ENCODE results near the gene CACNA1C.

Gene CACNA1C

DNA sequence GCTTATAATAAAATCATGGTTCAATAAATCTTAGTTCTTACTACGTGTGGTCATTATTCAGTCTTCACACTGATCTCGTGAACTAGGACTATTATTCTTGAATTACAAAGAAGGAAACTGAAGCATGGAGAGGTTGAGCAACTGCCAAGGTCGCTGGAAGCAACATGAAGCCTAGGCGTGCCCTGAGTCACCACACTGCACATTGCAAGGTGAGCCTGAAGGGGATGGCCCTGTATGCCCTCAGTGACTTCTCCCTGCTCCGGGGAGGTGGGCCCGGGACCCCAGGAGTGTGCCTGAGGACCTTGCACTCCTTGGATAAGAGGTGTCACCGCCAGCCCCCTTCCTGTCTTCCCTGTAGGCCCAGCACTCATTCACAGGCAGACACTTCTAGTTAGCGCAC, 161.6 kb downstream of the CACNA1C start:
- Histone ChIP-seq H3K4me3 (ENCODE audit: low read length) (no peak overlapping the region), H3K27me3 (ENCODE audit: control insufficient read depth, insufficient read depth, low read length) (no peaks in the 10 kb centered on the region), H3K4me1 (ENCODE audit: control insufficient read depth, insufficient read depth, low read length) (peaks cover 33% of the 10 kb centered on the region), H3K36me3 (ENCODE audit: control insufficient read depth, insufficient read depth, low read length) (no peaks in the 10 kb centered on the region), H3K9ac (ENCODE audit: low read length) (no peak overlapping the region), H3K27ac (ENCODE audit: low read depth, low read length) (peak overlapping the region; percentile 21)

GRCh38 chr12:2215709-2216560, 163.1 kb downstream of the CACNA1C start:
- no peak overlapping the region for H3K27ac ChIP-seq (ENCODE audit: low read depth, low read length)
- no peak overlapping the region for H3K9ac ChIP-seq (ENCODE audit: low read length)
- H3K4me3 ChIP-seq (ENCODE audit: low read length) = no peak overlapping the region
- no peaks in the 10 kb centered on the region for H3K36me3 ChIP-seq (ENCODE audit: control insufficient read depth, insufficient read depth, low read length)
- H3K4me1 ChIP-seq (ENCODE audit: control insufficient read depth, insufficient read depth, low read length) = peaks cover 32% of the 10 kb centered on the region
- H3K27me3 ChIP-seq (ENCODE audit: control insufficient read depth, insufficient read depth, low read length) = no peaks in the 10 kb centered on the region

GRCh38 chr12:2218706-2219105, 165.9 kb downstream of the CACNA1C start:
- H3K4me1 ChIP-seq (ENCODE audit: control insufficient read depth, insufficient read depth, low read length) = peaks cover 20% of the 10 kb centered on the region
- H3K27ac ChIP-seq (ENCODE audit: low read depth, low read length) = no peak overlapping the region
- no peak overlapping the region for H3K4me3 ChIP-seq (ENCODE audit: low read length)
- H3K9ac ChIP-seq (ENCODE audit: low read length) = no peak overlapping the region
- H3K36me3 ChIP-seq (ENCODE audit: control insufficient read depth, insufficient read depth, low read length) = no peaks in the 10 kb centered on the region
- H3K27me3 ChIP-seq (ENCODE audit: control insufficient read depth, insufficient read depth, low read length) = no peaks in the 10 kb centered on the region

DNA sequence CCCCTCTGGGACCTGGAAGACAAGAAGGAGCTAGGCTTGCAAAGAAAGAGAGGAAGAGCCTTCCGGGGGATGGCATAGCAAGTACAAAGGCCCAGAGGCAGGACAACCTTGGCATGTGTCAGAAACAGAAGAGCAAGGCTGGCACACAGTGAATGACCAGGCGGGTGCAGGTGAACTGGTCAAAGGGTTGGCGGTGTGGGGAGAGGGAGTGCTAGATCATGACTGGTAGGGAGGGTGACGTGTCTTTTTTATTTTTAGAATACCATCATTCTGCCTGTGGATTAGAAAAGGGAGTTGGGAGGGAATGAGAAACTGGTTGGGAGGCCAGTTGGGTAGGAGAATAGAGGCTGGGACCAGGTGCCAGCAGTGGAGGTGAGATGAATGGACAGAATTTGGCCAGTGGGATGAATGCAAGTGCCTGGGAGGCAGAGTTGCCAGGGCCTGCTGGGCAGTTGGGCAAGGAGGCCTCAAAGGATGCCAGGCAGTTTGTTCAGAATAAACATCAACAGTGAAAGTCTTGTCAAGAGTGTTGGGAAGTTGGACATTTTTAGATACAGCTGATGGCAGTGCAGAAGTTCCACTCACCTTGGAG, 168.3 kb downstream of the CACNA1C start:
- no peak overlapping the region for H3K9ac ChIP-seq (ENCODE audit: low read length)

DNA sequence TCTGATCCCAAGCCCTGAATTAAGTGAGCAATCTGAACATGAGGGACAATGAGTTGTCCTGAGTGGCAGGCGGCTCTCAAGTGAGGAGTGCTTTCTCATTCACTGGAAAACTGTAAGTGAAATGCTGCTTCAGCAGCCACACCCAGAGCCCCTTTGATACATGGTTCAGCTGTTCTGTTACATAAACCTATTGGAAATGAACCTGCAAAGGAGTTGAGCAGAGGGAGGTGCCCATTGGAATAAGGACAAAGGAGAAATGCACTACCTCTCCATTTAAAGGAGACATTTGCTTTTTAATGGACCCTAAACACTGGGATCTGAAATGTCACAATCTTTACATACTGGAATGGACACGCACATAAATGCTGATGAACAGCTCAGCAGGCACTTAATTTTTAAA, 169.9 kb downstream of the CACNA1C start:
- H3K36me3 ChIP-seq (ENCODE audit: control insufficient read depth, insufficient read depth, low read length) = no peaks in the 10 kb centered on the region
- no peak overlapping the region for H3K27ac ChIP-seq (ENCODE audit: low read depth, low read length)
- peaks cover 7% of the 10 kb centered on the region for H3K4me1 ChIP-seq (ENCODE audit: control insufficient read depth, insufficient read depth, low read length)
- H3K9ac ChIP-seq (ENCODE audit: low read length) = no peak overlapping the region
- H3K4me3 ChIP-seq (ENCODE audit: low read length) = no peak overlapping the region
- no peaks in the 10 kb centered on the region for H3K27me3 ChIP-seq (ENCODE audit: control insufficient read depth, insufficient read depth, low read length)

More for the DNA sequence above, 168.3 kb downstream of the CACNA1C start:
- no peak overlapping the region for H3K4me3 ChIP-seq (ENCODE audit: low read length)
- no peak overlapping the region for H3K27ac ChIP-seq (ENCODE audit: low read depth, low read length)
- H3K36me3 ChIP-seq (ENCODE audit: control insufficient read depth, insufficient read depth, low read length) = no peaks in the 10 kb centered on the region
- H3K4me1 ChIP-seq (ENCODE audit: control insufficient read depth, insufficient read depth, low read length) = peaks cover 8% of the 10 kb centered on the region
- H3K27me3 ChIP-seq (ENCODE audit: control insufficient read depth, insufficient read depth, low read length) = no peaks in the 10 kb centered on the region

DNA sequence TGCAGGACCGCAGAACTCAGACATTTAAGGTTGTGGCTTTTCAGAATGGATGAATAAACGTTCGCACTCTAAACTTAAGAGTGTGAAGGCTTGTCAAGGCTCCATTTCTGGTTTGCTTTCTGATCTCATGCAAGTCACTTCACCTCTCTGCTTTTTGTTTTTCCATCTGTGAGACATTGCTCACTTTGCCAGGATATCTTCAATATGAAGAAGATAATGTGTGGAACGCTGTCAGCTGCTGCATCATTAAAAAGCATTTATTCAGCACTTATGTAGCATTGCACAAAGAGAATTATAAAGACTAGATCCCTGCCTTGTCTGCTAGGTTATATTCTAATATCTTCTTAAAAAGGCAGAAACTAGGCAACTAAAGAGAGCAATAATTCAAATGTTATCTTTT, 172.2 kb downstream of the CACNA1C start:
- no peaks in the 10 kb centered on the region for H3K36me3 ChIP-seq (ENCODE audit: control insufficient read depth, insufficient read depth, low read length)

GRCh38 chr12:2225696-2226095, 172.9 kb downstream of the CACNA1C start:
- Histone ChIP-seq H3K27ac (ENCODE audit: low read depth, low read length) (no peak overlapping the region), H3K9ac (ENCODE audit: low read length) (no peak overlapping the region), H3K4me1 (ENCODE audit: control insufficient read depth, insufficient read depth, low read length) (peaks cover 4% of the 10 kb centered on the region), H3K36me3 (ENCODE audit: control insufficient read depth, insufficient read depth, low read length) (no peaks in the 10 kb centered on the region), H3K27me3 (ENCODE audit: control insufficient read depth, insufficient read depth, low read length) (no peaks in the 10 kb centered on the region), H3K4me3 (ENCODE audit: low read length) (no peak overlapping the region)

More for the DNA sequence above, 172.2 kb downstream of the CACNA1C start:
- Histone ChIP-seq H3K4me1 (ENCODE audit: control insufficient read depth, insufficient read depth, low read length) (peaks cover 7% of the 10 kb centered on the region), H3K9ac (ENCODE audit: low read length) (no peak overlapping the region), H3K27me3 (ENCODE audit: control insufficient read depth, insufficient read depth, low read length) (no peaks in the 10 kb centered on the region), H3K27ac (ENCODE audit: low read depth, low read length) (no peak overlapping the region), H3K4me3 (ENCODE audit: low read length) (no peak overlapping the region)

DNA sequence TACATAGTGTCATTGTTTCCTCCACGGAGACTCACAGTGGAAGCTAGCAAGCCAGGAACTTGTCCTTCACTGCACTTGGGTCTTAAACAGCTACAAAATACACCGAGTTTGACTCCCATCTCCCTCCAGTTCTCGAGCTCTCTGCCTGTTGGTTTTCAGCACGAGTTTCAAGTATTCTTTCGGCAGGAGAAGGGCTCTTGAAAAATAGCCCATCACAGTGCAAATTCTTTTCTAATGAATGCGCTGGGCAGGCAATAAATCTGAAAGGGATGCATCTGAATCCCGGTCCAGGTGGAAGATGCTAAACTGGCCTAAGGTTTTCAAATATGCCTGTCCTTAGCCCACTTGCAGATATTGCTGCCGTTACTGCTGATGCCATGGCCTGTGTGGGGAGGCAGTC, 173.9 kb downstream of the CACNA1C start:
- Histone ChIP-seq H3K27me3 (ENCODE audit: control insufficient read depth, insufficient read depth, low read length) (no peaks in the 10 kb centered on the region), H3K9ac (ENCODE audit: low read length) (no peak overlapping the region), H3K36me3 (ENCODE audit: control insufficient read depth, insufficient read depth, low read length) (no peaks in the 10 kb centered on the region), H3K4me3 (ENCODE audit: low read length) (no peak overlapping the region), H3K27ac (ENCODE audit: low read depth, low read length) (peak overlapping the region; percentile 54), H3K4me1 (ENCODE audit: control insufficient read depth, insufficient read depth, low read length) (no peaks in the 10 kb centered on the region)

- Histone ChIP-seq H3K27me3 (ENCODE audit: control insufficient read depth, insufficient read depth, low read length) (no peaks in the 10 kb centered on the region), H3K4me1 (ENCODE audit: control insufficient read depth, insufficient read depth, low read length) (no peaks in the 10 kb centered on the region), H3K4me3 (ENCODE audit: low read length) (no peak overlapping the region), H3K9ac (ENCODE audit: low read length) (no peak overlapping the region), H3K27ac (ENCODE audit: low read depth, low read length) (peak overlapping the region; percentile 54), H3K36me3 (ENCODE audit: control insufficient read depth, insufficient read depth, low read length) (no peaks in the 10 kb centered on the region)
Measured at GRCh38 chr12:2227360-2227759, 174.6 kb downstream of the CACNA1C start.

- H3K4me1 ChIP-seq (ENCODE audit: control insufficient read depth, insufficient read depth, low read length) = no peaks in the 10 kb centered on the region
- no peak overlapping the region for H3K4me3 ChIP-seq (ENCODE audit: low read length)
- no peaks in the 10 kb centered on the region for H3K27me3 ChIP-seq (ENCODE audit: control insufficient read depth, insufficient read depth, low read length)
- no peaks in the 10 kb centered on the region for H3K36me3 ChIP-seq (ENCODE audit: control insufficient read depth, insufficient read depth, low read length)
- no peak overlapping the region for H3K9ac ChIP-seq (ENCODE audit: low read length)
- H3K27ac ChIP-seq (ENCODE audit: low read depth, low read length) = no peak overlapping the region
Measured at GRCh38 chr12:2228535-2228934, 175.7 kb downstream of the CACNA1C start.

DNA sequence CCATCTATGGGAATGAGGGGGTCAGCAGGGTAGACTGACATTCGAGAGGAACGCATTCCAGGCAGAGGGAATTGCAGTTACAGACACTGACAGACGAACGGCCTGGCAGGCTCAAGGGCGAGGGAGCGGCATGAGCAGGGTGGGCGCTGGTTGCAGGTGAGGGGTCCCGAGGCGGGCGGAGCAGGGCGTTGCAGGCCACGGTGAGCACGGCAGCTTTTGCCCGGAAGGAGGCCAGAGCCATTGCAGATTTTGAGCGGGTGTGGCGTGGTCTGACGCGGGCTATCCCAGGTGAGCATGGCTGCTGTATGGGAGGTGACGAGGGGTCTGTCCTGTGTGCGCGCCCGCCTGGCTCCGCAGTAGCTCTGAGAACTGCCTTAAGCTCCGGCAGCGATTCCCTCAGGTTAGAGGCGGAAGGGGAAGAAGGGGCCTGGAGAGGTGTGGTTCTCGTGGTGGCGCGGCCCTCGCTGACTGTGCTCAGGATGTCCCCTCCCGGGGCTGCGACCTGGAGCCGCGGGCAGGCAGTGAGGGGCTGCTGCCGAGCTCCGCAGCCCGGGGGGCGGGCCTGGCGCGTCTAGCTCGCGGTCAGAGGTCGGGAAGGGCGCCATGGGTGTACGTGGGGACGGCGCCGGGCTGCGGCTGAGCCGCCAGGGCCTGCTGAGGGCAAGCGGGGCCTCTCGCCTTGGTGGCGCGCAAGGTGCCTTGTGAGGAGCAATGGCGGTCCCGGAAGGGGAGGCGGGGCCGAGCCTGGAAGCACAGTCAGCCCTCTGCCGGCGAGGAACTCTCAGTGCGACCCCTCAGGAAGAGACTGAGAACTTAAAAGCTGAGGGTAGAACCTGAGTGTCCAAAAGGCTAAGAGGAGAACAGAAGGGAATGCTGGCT, 177.1 kb downstream of the CACNA1C start:
- no peak overlapping the region for H3K27ac ChIP-seq (ENCODE audit: low read depth, low read length)
- no peaks in the 10 kb centered on the region for H3K27me3 ChIP-seq (ENCODE audit: control insufficient read depth, insufficient read depth, low read length)
- no peak overlapping the region for H3K4me3 ChIP-seq (ENCODE audit: low read length)
- no peak overlapping the region for H3K9ac ChIP-seq (ENCODE audit: low read length)
- no peaks in the 10 kb centered on the region for H3K36me3 ChIP-seq (ENCODE audit: control insufficient read depth, insufficient read depth, low read length)
- H3K4me1 ChIP-seq (ENCODE audit: control insufficient read depth, insufficient read depth, low read length) = no peaks in the 10 kb centered on the region

GRCh38 chr12:2231011-2231595, 178.3 kb downstream of the CACNA1C start:
- no peak overlapping the region for H3K4me3 ChIP-seq (ENCODE audit: low read length)
- peak overlapping the region; percentile 6 for H3K27ac ChIP-seq (ENCODE audit: low read depth, low read length)
- H3K27me3 ChIP-seq (ENCODE audit: control insufficient read depth, insufficient read depth, low read length) = no peaks in the 10 kb centered on the region
- H3K36me3 ChIP-seq (ENCODE audit: control insufficient read depth, insufficient read depth, low read length) = no peaks in the 10 kb centered on the region
- no peak overlapping the region for H3K9ac ChIP-seq (ENCODE audit: low read length)
- H3K4me1 ChIP-seq (ENCODE audit: control insufficient read depth, insufficient read depth, low read length) = no peaks in the 10 kb centered on the region
